GM12873 (cell line): ENCODE data around the gene RAD51B.

Experiments used
- CTCF ChIP-seq: IDR thresholded peaks from 2 replicates; pipeline ENCODE4 v1.5.1; 2012; ENCODE audit warnings: low read depth, mild to moderate bottlenecking, moderate library complexity, low read length, control low read depth; ENCODE audit not compliant: insufficient read depth; ENCODE audit errors: missing control alignments

The RAD51B gene

GRCh38 chr14:68477461-68478085, 658.0 kb downstream of the RAD51B start:
- no peak for TF ChIP-seq CTCF

DNA sequence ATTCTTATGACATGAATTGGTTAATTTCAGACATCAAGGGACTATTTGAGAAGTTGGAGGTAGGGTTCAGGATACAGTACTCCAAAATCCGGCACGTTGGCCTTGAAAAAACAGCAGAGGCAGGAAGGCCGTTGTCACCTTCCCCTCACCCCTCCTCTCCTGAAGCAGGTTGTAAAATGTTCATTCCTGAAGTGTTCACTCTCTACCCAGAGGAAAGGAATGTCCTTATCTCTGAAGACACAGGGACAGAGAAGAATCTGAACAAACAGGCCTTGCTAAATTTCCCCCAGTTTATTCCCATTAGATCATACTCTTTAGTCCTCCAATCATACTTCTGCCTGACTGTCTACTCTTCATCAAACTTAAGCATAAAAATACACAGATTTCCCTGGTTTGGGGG, 659.7 kb downstream of the RAD51B start:
- no peak for TF ChIP-seq CTCF

GRCh38 chr14:68482018-68482417, 662.4 kb downstream of the RAD51B start:
- TF ChIP-seq CTCF: no peak

- TF ChIP-seq CTCF: no peak
Observed at GRCh38 chr14:68482772-68483395, 663.3 kb downstream of the RAD51B start.

GRCh38 chr14:68486033-68486732, 666.6 kb downstream of the RAD51B start:
- TF ChIP-seq CTCF: no peak

GRCh38 chr14:68486809-68487208, 667.2 kb downstream of the RAD51B start:
- no peak for TF ChIP-seq CTCF

DNA sequence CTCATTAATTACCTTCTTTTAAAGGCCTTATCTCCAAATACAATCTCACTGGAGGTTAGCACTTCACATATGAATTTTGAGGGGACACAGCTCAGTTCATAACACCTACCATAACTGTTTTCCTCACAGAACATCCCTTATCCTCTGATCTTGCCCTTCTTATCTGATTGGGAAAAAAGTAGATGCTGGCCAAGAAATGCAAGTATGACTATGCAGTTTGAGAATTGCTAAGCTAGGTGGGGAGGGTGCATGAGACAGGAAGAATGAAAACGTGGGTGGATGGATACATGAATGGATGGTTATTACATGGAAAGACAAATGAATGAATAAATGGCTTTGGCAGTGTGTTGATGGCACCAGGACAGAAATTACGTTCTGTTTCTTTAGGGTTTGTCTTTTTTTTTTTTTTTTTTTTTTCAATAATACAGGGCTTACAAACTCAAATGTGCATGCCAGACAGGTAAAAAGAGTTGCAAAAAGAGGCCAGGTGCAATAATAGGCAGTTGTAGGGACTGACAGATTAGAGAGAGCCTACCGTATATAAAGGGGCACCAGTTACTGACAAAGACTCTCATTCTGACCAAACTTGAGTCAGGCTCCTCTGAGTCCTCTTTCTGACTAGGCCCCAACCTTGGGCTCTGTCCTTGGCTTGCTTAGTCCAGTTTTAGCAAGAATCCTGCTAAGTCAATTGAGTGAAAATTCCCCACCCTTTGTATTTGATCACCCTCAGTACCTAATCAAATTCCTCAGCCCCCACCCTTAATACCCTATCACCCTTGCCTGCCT, 668.4 kb downstream of the RAD51B start:
- TF ChIP-seq CTCF: no peak
